Activated CD4-positive, alpha-beta T cell treated with anti-CD3 and anti-CD28 coated beads for 36 hours (primary cell): ENCODE results near the gene ATP6V0C. TPM values are rescaled to one million over a fixed set of nuclear protein-coding genes. Genes with fewer than 3 reads are reported as not detected.

ENCODE experiments used
- ATAC-seq: fragments of 200-7000 bp; cut with Tn5 transposase; one replicate; pipeline ENCODE4 v1.10.0; 2021; ENCODE audit warnings: mild to moderate bottlenecking, moderate library complexity
- CTCF ChIA-PET: fragments of 350-600 bp; sonication (Branson Sonifier 250); formaldehyde crosslinking; loops from one replicate; lab custom pipeline; 2021; ENCODE audit warnings: antibody characterized with exemption; lab: Charles Lee
- POLR2A ChIA-PET: fragments of 350-600 bp; sonication (Branson Sonifier 250); formaldehyde crosslinking; loops from one replicate; lab custom pipeline; 2021; ENCODE audit warnings: antibody characterized with exemption, inconsistent platforms; lab: Charles Lee
- DNase-seq: peaks from one replicate; pipeline ENCODE4 v3.0.0-alpha.2; 2020
- H3K27ac Mint-ChIP-seq: one replicate; pipeline ENCODE4 v1.8.0; 2021; ENCODE audit warnings: mixed read lengths
- H3K27me3 Mint-ChIP-seq: one replicate; pipeline ENCODE4 v1.8.0; 2021; ENCODE audit warnings: mixed read lengths
- H3K36me3 Mint-ChIP-seq: one replicate; pipeline ENCODE4 v1.8.0; 2021; ENCODE audit warnings: low read depth, mixed read lengths
- H3K4me1 Mint-ChIP-seq: one replicate; pipeline ENCODE4 v1.8.0; 2021; ENCODE audit warnings: mixed read lengths
- H3K4me3 Mint-ChIP-seq: one replicate; pipeline ENCODE4 v1.8.0; 2021; ENCODE audit warnings: mild to moderate bottlenecking, moderate library complexity, mixed read lengths
- H3K9me3 Mint-ChIP-seq: one replicate; pipeline ENCODE4 v1.8.0; 2021; ENCODE audit warnings: low read depth, mixed read lengths
- intact Hi-C, 2 experiments: fragments of 100-400 bp; cut with DNase I in 1 of 2; cut with micrococcal nuclease in 1 of 2; formaldehyde crosslinking; loops; one replicate each; pipeline versions ENCODE4 v1.14.2 to v1.15.1; 2022 to 2024; cut with DNase I, micrococcal nuclease
- total RNA-seq, 2 experiments: library from RNA; stranded (reverse); gene quantifications; one replicate each; pipeline ENCODE4 v1.2.3, GENCODE V29; 2021

ATP6V0C gene
- total RNA-seq, 2 experiments from 2014 or later = 91.7 to 130 TPM

DNA sequence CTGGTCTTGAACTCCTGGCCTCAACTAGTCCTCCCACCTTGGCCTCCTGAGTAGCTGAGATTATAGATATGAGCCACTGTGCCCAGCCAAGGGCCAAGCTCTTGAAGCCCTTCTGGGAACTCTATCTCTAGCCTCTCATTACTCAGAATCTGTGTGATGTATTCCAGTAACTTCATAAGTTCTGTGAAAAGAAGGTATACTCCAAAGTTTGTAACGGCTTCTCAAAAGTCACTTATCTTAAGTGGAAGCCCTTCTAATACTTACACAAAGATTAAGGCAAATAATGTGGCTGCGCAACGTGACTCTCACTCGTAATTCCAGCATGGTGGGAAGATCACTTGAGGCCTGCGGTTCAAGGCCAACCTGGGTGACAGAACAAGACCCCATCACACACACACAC lies 19.1 kb upstream of the ATP6V0C start:
- POLR2A ChIA-PET = no interaction called here
- intact Hi-C loops = no loop called here
- CTCF ChIA-PET = no interaction called here
- no peak overlapping the region for H3K4me3 Mint-ChIP-seq
- H3K36me3 Mint-ChIP-seq = no peaks in the 10 kb centered on the region
- no peak overlapping the region for H3K27ac Mint-ChIP-seq
- no peaks in the 10 kb centered on the region for H3K27me3 Mint-ChIP-seq
- no peaks in the 10 kb centered on the region for H3K4me1 Mint-ChIP-seq
- DNase-seq (no peak), ATAC-seq (no peak)
- no peaks in the 10 kb centered on the region for H3K9me3 Mint-ChIP-seq

DNA sequence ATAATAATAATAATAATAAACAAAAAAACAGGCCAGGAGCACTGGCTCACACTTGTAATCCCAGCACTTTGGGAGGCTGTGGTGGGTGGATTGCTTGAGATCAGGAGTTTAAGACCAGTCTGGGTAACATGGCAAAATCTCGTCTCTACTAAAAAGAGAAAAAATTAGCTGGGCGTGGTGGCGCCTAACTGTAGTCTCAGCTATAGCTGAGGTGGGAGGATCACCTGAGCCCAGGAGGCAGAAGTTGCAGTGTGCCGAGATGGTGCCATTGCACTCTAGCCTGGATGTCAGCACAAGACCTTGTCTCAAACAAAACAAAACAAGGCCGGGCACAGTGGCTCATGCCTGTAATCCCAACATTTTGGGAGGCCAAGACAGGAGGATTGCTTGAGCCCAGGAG lies 18.7 kb upstream of the ATP6V0C start:
- intact Hi-C loops = no loop called here
- H3K36me3 Mint-ChIP-seq = no peaks in the 10 kb centered on the region
- POLR2A ChIA-PET = no interaction called here
- ATAC-seq (no peak), DNase-seq (no peak)
- no peaks in the 10 kb centered on the region for H3K9me3 Mint-ChIP-seq
- H3K4me3 Mint-ChIP-seq = no peak overlapping the region
- H3K27ac Mint-ChIP-seq = no peak overlapping the region
- no peaks in the 10 kb centered on the region for H3K27me3 Mint-ChIP-seq
- no peaks in the 10 kb centered on the region for H3K4me1 Mint-ChIP-seq
- CTCF ChIA-PET = no interaction called here

GRCh38 chr16:2496223-2497115 lies 17.3 kb upstream of the ATP6V0C start:
- Mint-ChIP-seq H3K27me3 (no peaks in the 10 kb centered on the region), H3K4me3 (no peak overlapping the region), H3K4me1 (no peaks in the 10 kb centered on the region), H3K9me3 (no peaks in the 10 kb centered on the region), H3K36me3 (no peaks in the 10 kb centered on the region), H3K27ac (no peak overlapping the region)
- ChIA-PET CTCF (interaction anchor here (0.6 kb wide), 1 partner anchor 18 kb away, joined by 3 read pairs; no protein-coding TSS in a partner anchor), POLR2A (interaction anchor here (0.6 kb wide), 1 partner anchor 166 kb away, joined by 3 read pairs; no protein-coding TSS in a partner anchor)
- DNase-seq (no peak), ATAC-seq (no peak)
- intact Hi-C loops = no loop called here

GRCh38 chr16:2497116-2497630 lies 16.6 kb upstream of the ATP6V0C start:
- H3K27me3 Mint-ChIP-seq = no peaks in the 10 kb centered on the region
- intact Hi-C loops = no loop called here
- ChIA-PET POLR2A (interaction anchor here (0.6 kb wide), 1 partner anchor 166 kb away, joined by 3 read pairs; no protein-coding TSS in a partner anchor), CTCF (no interaction called here)
- H3K4me1 Mint-ChIP-seq = no peaks in the 10 kb centered on the region
- H3K4me3 Mint-ChIP-seq = no peak overlapping the region
- H3K27ac Mint-ChIP-seq = no peak overlapping the region
- no peaks in the 10 kb centered on the region for H3K36me3 Mint-ChIP-seq
- DNase-seq = no peak
- no peaks in the 10 kb centered on the region for H3K9me3 Mint-ChIP-seq
- no peak for ATAC-seq

DNA sequence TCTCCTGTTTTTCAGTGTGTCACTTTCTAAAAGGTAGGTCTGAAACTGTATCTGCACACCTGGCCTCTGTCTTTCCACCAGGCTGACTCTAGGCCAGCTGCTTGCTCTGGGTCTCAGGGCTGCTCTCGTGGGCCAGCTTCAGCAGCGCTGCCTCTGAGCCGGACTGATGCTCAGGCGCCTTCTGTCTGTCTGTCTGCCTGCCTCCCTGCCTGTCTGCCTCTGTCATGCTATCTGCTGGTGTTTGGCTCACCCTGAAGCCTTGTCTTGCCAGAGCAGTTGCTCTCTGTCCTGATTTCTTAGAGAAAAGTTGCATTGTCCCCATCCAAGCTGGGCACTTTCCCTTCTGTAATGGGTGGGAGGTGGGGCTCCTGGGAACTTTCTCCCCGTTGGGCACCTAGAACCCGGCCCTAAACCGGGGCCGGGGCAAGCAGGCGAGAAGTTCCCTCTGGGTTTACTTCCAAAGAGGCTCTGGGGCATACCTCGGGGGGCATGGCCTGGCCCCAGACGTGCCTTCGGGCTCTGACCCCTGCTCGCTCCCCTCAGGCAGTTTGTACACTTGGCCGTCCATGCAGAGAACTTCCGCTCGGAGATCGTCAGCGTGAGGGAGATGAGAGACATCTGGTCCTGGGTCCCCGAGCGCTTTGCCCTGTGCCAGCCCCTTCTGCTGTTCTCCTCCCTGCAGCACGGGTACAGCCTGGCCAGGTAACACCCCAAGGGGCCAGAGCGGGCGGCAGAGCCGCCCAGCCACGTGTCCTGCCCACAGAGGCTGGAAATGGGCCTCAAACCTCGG lies 15.9 kb upstream of the ATP6V0C start:
- Mint-ChIP-seq H3K27ac (no peak overlapping the region), H3K27me3 (no peaks in the 10 kb centered on the region), H3K4me1 (no peaks in the 10 kb centered on the region), H3K36me3 (no peaks in the 10 kb centered on the region), H3K4me3 (no peak overlapping the region), H3K9me3 (no peaks in the 10 kb centered on the region)
- ATAC-seq = no peak
- intact Hi-C loops = no loop called here
- no peak for DNase-seq
- POLR2A ChIA-PET = interaction anchor here (0.6 kb wide), 1 partner anchor 49 kb away, joined by 3 read pairs; no protein-coding TSS in a partner anchor
- CTCF ChIA-PET = no interaction called here

DNA sequence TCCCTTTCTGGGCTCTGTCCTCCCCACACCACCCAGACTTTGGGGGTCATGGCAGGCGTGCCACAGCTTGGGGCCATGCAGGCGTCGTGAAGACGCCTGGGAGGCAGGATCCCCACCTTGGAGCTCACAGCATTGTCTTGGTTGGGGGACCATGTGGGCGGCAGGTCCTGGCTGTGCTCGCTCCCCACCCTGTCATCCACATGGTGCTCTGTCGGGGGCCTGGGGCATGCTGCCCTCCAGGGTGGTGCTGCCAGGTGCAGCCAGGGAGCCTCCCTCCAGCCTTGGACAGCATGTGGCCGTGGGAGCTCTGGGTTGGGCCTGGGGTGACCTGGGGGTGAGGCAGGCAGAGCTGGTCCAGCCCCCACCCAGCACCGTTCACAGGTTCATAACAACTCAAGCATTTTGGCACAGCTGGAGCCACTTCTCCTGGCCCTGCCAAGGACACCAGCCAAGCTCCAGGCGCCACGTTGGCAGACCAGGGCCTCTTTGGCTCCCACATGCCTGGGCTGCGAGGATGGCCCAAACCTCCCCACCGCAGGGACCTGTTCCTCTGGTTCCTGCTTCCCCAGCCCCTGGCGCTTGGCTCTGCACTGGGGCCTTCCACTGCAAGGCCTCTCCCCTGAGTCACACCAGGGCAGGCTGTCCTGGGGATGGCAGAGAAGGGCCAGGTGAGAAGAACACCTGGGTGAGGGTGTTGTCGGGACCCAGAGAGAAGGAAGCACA lies 15.1 kb upstream of the ATP6V0C start:
- no peak for DNase-seq
- Mint-ChIP-seq H3K27ac (no peak overlapping the region), H3K36me3 (no peaks in the 10 kb centered on the region), H3K4me3 (no peak overlapping the region), H3K9me3 (no peaks in the 10 kb centered on the region), H3K4me1 (no peaks in the 10 kb centered on the region), H3K27me3 (no peaks in the 10 kb centered on the region)
- POLR2A ChIA-PET = interaction anchor here (0.6 kb wide), 1 partner anchor 48 kb away, joined by 3 read pairs; no protein-coding TSS in a partner anchor
- intact Hi-C loops = no loop called here
- ATAC-seq = no peak
- CTCF ChIA-PET = no interaction called here

DNA sequence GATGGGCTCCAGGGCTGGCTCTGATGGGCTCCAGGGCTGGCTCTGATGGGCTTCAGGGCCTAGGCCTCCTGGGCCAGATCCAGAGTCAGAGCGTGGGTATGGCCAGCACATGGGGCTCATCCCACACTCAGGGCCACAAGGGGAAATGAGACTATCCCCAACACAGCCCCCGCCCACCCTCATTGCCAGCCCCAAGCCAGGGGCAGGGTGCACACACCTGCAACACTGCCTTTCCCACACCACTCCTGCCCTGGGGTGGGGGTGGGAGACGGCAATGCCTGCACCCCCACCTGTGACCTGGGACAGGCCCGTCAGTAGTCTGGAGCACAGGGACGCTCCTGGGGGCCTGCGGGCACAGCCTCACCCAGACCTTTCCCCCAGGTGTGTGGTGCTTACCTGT lies 14.3 kb upstream of the ATP6V0C start:
- CTCF ChIA-PET = interaction anchor here (0.9 kb wide), 1 partner anchor 13 kb away, joined by 4 read pairs; no protein-coding TSS in a partner anchor
- H3K4me1 Mint-ChIP-seq = no peaks in the 10 kb centered on the region
- H3K27ac Mint-ChIP-seq = no peak overlapping the region
- no peak overlapping the region for H3K4me3 Mint-ChIP-seq
- no peaks in the 10 kb centered on the region for H3K27me3 Mint-ChIP-seq
- DNase-seq (no peak), ATAC-seq (no peak)
- POLR2A ChIA-PET = no interaction called here
- no peaks in the 10 kb centered on the region for H3K36me3 Mint-ChIP-seq
- intact Hi-C loops = no loop called here
- no peaks in the 10 kb centered on the region for H3K9me3 Mint-ChIP-seq

DNA sequence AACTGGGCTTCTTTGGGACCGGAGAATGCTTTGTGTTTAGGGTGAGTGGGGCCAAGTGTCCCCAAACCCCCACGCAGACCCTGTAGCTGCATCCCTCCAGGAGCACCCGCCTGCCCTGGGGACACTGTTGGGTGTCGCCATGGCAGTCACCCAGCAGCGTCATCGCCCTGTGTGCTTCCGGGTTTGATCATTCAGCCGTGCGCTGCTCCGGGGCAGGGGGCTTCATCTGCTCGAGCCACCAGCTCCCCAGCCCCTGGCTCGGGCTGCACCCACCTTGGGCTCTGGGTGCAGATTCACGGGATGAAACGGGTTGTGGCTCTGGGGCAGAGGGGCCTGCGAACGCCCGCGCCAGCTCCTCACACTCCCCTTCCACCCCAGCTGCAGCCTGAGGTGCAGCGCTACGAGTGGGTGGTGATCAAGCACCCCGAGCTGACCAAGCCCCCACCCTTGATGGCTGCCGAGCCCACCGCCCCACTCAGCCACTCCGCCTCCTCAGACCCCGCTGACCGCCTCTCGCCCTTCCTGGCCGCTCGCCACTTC lies 13.8 kb upstream of the ATP6V0C start:
- Mint-ChIP-seq H3K4me3 (no peak overlapping the region), H3K9me3 (no peaks in the 10 kb centered on the region), H3K27ac (no peak overlapping the region), H3K27me3 (no peaks in the 10 kb centered on the region), H3K36me3 (no peaks in the 10 kb centered on the region), H3K4me1 (no peaks in the 10 kb centered on the region)
- CTCF ChIA-PET = interaction anchor here (0.8 to 2.0 kb wide), 3 partner anchors 13 to 89 kb away, joined by 4 to 11 read pairs (median 4); partner anchors contain the start of gene AMDHD2
- no peak for DNase-seq
- POLR2A ChIA-PET = no interaction called here
- intact Hi-C loops = loop anchor here (2.0 to 5.0 kb wide), 4 partner anchors 38 to 203 kb away; partner anchors contain the start of genes ABCA3 (in 1 of the 2), CCNF (in 1 of the 2) and TEDC2 (in 1 of the 2)
- no peak for ATAC-seq

- no peak for DNase-seq
- Mint-ChIP-seq H3K27me3 (no peaks in the 10 kb centered on the region), H3K27ac (no peak overlapping the region), H3K4me3 (no peak overlapping the region), H3K9me3 (no peaks in the 10 kb centered on the region), H3K4me1 (no peaks in the 10 kb centered on the region), H3K36me3 (no peaks in the 10 kb centered on the region)
- ATAC-seq = no peak
- POLR2A ChIA-PET = no interaction called here
- intact Hi-C loops = loop anchor here (2.0 to 5.0 kb wide), 4 partner anchors 38 to 204 kb away; partner anchors contain the start of genes ABCA3 (in 1 of the 2), CCNF (in 1 of the 2) and TEDC2 (in 1 of the 2)
- CTCF ChIA-PET = interaction anchor here (0.6 to 2.0 kb wide), 7 partner anchors 12 to 168 kb away, joined by 3 to 11 read pairs (median 4); partner anchors contain the start of gene AMDHD2
Measured at GRCh38 chr16:2500430-2500917, 13.3 kb upstream of the ATP6V0C start.
